GM18873 (cell line): ENCODE results near the gene TDRD3.

Experiments
- ATAC-seq: cut with Tn5 transposase; IDR thresholded peaks from one replicate; pipeline ENCODE4 v1.9.1; 2021; ENCODE audit warnings: mild to moderate bottlenecking, moderate library complexity, moderate number of reproducible peaks; ENCODE audit not compliant: unreplicated experiment, low FRiP score

Gene TDRD3

DNA sequence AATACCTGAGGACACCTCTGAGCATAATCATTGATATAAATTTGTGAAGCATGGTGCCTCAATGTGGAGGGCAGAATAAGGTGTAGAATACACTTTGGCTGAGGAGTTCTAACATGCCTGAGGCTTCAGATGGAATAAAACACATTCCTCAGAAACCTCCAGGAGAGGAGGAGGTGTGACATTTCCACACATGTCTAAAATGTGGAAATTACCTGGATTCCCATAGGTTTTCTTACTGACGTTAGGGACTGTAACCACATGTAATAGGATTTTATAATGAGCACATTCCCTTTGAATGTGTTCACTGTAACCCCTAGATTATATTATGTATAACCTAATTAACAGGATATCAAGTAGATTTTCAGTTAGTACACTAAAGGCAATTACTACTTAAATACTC, 226.1 kb downstream of the TDRD3 start:
- no peak for ATAC-seq
